Mesendoderm (in vitro differentiated cells): ENCODE data around the gene SLC2A5.
"Not testable (repeated sequence)": the region's sequence is repeated elsewhere in the genome, so short reads cannot be mapped to it uniquely, and the experiment has no call there.

ENCODE experiments used
- DNase-seq: peaks from one replicate; pipeline ENCODE4 v3.0.0; 2013
- H2AK5ac ChIP-seq: 2 replicates; pipeline ENCODE4 v1.6.1; 2013; ENCODE audit warnings: low read length, inconsistent platforms
- H2BK120ac ChIP-seq: 2 replicates; pipeline ENCODE4 v1.6.1; 2013; ENCODE audit warnings: low read depth, mild to moderate bottlenecking, low read length, moderate library complexity, mixed read lengths
- H2BK15ac ChIP-seq: replicated peaks from 2 replicates; pipeline ENCODE4 v1.6.1; 2013; ENCODE audit warnings: low read depth, mild to moderate bottlenecking, moderate library complexity
- H2BK5ac ChIP-seq: 2 replicates; pipeline ENCODE4 v1.6.1; 2013; ENCODE audit warnings: low read length, inconsistent platforms
- H3K18ac ChIP-seq: 2 replicates; pipeline ENCODE4 v1.6.1; 2013; ENCODE audit warnings: mild to moderate bottlenecking, low read length, mixed read lengths
- H3K23ac ChIP-seq: one replicate; pipeline ENCODE4 v1.6.1; 2013; ENCODE audit warnings: low read length
- H3K27ac ChIP-seq: 2 replicates; pipeline ENCODE4 v1.5.1; 2013; ENCODE audit warnings: low read depth, mild to moderate bottlenecking, inconsistent platforms, low read length, moderate library complexity
- H3K27me3 ChIP-seq: 2 replicates; pipeline ENCODE4 v1.6.1; 2013; ENCODE audit warnings: low read length, control low read depth, mild to moderate bottlenecking, inconsistent platforms; ENCODE audit not compliant: insufficient read depth, poor library complexity
- H3K36me3 ChIP-seq: 2 replicates; pipeline ENCODE4 v1.6.1; 2013; ENCODE audit warnings: low read length, inconsistent platforms; ENCODE audit not compliant: control insufficient read depth, insufficient read depth
- H3K4ac ChIP-seq: one replicate; pipeline ENCODE4 v1.6.1; 2013; ENCODE audit warnings: low read depth, mild to moderate bottlenecking, low read length, moderate library complexity
- H3K4me1 ChIP-seq: 2 replicates; pipeline ENCODE4 v1.6.1; 2013; ENCODE audit warnings: low read depth, low read length, inconsistent platforms; ENCODE audit not compliant: control insufficient read depth
- H3K4me2 ChIP-seq: 2 replicates; pipeline ENCODE4 v1.6.1; 2013; ENCODE audit warnings: low read length
- H3K4me3 ChIP-seq: 2 replicates; pipeline ENCODE4 v1.5.1; 2013; ENCODE audit warnings: mild to moderate bottlenecking, low read length
- H3K56ac ChIP-seq: one replicate; pipeline ENCODE4 v1.6.1; 2013; ENCODE audit warnings: low read length
- H3K79me1 ChIP-seq: 2 replicates; pipeline ENCODE4 v1.6.1; 2013; ENCODE audit warnings: low read length, inconsistent platforms
- H3K79me2 ChIP-seq: 2 replicates; pipeline ENCODE4 v1.6.1; 2013; ENCODE audit warnings: mild to moderate bottlenecking, low read length; ENCODE audit not compliant: control insufficient read depth, insufficient read depth
- H3K9ac ChIP-seq: 2 replicates; pipeline ENCODE4 v1.6.1; 2013; ENCODE audit warnings: low read length, inconsistent platforms
- H4K5ac ChIP-seq: one replicate; pipeline ENCODE4 v1.6.1; 2013; ENCODE audit warnings: low read length
- H4K8ac ChIP-seq: one replicate; pipeline ENCODE4 v1.6.1; 2013; ENCODE audit warnings: low read depth, mild to moderate bottlenecking, control low read depth, low read length, moderate library complexity
- WGBS: extraction: QIAGEN DNeasy Blood & Tissue Kit; methylation state at CpG from one replicate; pipeline ENCODE4 v1.1.7; 2013; ENCODE audit warnings: low lambda C conversion rate, missing lambda C conversion rate; ENCODE audit not compliant: insufficient coverage; ENCODE audit errors: extremely low coverage; 5-methylcytosine and 5-hydroxymethylcytosine counted together

SLC2A5 gene

DNA sequence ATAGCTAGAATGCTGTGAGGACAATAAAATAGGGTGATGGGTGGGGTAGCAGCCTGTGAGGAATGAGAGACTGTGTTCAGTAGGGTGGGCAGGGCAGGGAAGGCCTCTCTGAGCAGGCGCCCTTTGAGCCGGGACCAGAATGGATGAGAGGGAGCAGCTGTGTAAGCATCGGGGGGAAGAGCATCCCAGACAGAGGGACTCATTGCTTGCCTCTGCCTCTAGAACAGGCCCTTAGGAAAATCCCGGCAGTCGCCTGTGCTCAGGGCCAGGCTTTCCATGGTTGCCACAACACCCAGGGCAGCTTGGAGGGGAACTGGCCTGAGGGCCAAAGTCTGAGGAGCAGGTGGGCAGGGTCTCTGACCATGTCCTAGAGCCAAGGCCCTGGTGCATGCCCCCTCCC is 44.0 kb downstream of the SLC2A5 start:
- Histone ChIP-seq H3K79me2 (no peaks in the 10 kb centered on the region), H3K18ac (no peak overlapping the region), H3K9ac (no peak overlapping the region), H2BK120ac (no peak overlapping the region), H2AK5ac (no peak overlapping the region), H3K27me3 (no peaks in the 10 kb centered on the region), H3K56ac (no peak overlapping the region), H3K4me2 (no peak overlapping the region), H3K4me1 (no peaks in the 10 kb centered on the region), H4K5ac (no peak overlapping the region), H3K27ac (no peak overlapping the region), H4K8ac (no peak overlapping the region), H3K4ac (no peak overlapping the region), H3K79me1 (no peaks in the 10 kb centered on the region), H3K36me3 (no peaks in the 10 kb centered on the region), H2BK5ac (no peak overlapping the region), H2BK15ac (no peak overlapping the region), H3K4me3 (no peak overlapping the region), H3K23ac (no peak overlapping the region)
- no CpG with 5 or more reads among the region's 5 CpGs for WGBS
- no peak for DNase-seq

DNA sequence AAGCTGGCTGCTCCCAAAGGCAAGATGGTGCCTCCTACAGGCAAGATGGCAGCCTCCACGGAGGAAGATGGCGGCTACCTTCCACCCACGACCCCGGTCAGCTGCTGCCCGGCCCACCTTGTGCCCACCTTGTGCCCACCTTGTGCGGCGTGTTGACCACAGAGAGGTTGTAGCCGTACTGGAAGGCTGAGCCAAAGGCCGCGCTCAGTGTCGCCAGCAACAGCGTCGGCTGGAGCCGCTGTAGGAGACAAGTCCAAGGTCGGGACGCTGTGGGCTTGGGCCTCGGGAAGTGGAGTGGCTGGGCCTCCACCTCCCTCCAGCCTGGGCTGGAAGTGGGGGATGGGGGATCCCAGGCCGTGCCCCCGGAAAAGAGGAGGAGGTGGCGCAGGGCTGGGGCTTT is 44.6 kb downstream of the SLC2A5 start:
- Histone ChIP-seq H2BK5ac (no peak overlapping the region), H2AK5ac (no peak overlapping the region), H2BK15ac (no peak overlapping the region), H2BK120ac (no peak overlapping the region), H3K4ac (no peak overlapping the region), H3K4me2 (no peak overlapping the region), H3K9ac (no peak overlapping the region), H4K5ac (no peak overlapping the region), H3K4me1 (no peaks in the 10 kb centered on the region), H3K27me3 (no peaks in the 10 kb centered on the region), H4K8ac (no peak overlapping the region), H3K79me2 (no peaks in the 10 kb centered on the region), H3K4me3 (no peak overlapping the region), H3K23ac (no peak overlapping the region), H3K56ac (no peak overlapping the region), H3K79me1 (no peaks in the 10 kb centered on the region), H3K27ac (no peak overlapping the region), H3K18ac (no peak overlapping the region), H3K36me3 (no peaks in the 10 kb centered on the region)
- no CpG with 5 or more reads among the region's 20 CpGs for WGBS
- DNase-seq, result no peak

DNA sequence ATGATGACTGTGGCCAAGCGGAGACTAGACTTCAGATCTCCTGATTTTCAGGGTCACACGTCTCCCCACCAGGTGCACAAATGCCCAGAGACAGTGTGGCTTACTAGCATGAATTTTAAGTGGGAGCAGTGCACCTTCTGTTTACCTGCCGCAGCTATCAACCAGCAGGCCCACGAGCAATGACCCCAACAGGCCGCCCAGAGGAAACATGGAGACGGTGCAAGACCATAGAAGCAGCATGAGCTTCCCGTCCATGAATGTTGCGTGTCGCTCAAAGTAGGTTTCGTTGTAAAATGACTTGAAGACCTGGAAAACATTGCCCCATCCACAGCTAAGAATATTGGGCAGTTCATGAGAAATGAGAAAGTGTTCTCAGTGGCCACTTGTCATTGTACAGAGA is 46.7 kb downstream of the SLC2A5 start:
- no peak for DNase-seq
- H3K27ac ChIP-seq, result no peak overlapping the region
- no peak overlapping the region for H2AK5ac ChIP-seq
- H3K79me2 ChIP-seq, result no peaks in the 10 kb centered on the region
- H3K18ac ChIP-seq, result no peak overlapping the region
- H2BK120ac ChIP-seq, result no peak overlapping the region
- H3K27me3 ChIP-seq, result no peaks in the 10 kb centered on the region
- no peaks in the 10 kb centered on the region for H3K36me3 ChIP-seq
- no peak overlapping the region for H3K4ac ChIP-seq
- no peaks in the 10 kb centered on the region for H3K4me1 ChIP-seq
- H3K56ac ChIP-seq, result no peak overlapping the region
- no peak overlapping the region for H4K8ac ChIP-seq
- no peaks in the 10 kb centered on the region for H3K79me1 ChIP-seq
- WGBS, result no CpG with 5 or more reads among the region's 10 CpGs
- H3K4me3 ChIP-seq, result no peak overlapping the region
- no peak overlapping the region for H2BK15ac ChIP-seq
- no peak overlapping the region for H3K23ac ChIP-seq
- no peak overlapping the region for H3K4me2 ChIP-seq
- no peak overlapping the region for H4K5ac ChIP-seq
- no peak overlapping the region for H3K9ac ChIP-seq
- H2BK5ac ChIP-seq, result no peak overlapping the region

DNA sequence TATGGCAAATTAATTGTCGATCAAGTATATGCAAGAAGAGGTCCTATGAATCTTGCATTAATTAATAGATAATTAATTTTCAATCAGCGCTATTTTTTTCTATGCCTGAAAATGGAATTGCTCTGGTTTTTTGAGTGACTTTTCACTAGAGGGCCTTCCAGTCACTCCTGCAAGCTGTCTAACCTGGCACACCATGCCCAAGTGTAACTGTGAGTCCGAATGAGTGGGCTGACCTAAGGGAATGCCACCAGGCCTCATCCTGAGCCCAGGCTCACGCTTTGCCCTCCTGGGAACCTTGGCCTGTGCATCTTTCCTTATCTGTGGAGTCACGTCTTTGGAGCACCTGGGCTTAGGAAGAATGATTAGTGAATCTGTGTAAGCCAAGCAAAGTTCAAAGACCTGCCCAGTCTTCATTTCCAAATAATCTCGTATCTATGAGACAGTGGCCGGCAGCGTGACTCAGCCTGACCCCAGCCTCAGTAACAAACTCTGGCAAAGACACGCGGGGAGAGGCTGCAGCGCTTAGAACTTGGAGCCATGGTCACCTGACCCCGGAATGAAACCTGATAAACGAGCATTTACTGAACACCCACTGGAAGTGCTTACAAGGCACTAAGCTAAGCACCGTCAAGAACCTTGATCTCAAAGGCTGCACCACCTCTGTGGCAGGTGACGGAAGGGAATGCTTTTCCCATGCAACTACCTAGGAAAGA is 47.3 kb downstream of the SLC2A5 start:
- not testable (repeated sequence) for H3K18ac ChIP-seq

DNA sequence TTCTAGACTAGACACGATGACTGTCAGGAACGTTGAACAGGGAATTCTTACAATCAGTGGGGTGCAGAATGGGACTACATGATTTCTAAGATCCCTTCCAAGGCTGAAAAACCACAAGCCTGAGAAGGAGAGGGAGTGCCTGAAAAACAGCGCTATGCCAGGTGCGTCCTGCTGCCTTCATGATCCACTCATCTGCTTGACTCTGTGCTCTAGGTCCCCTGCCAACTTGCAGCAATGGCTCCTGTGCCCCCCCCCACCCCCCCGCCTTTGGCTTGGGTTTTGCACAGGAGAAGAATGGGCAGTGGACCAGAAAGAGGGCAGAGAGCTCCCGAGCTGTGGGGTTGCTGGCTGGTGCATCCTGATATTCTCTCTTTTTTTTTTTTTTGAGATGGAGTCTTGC is 49.1 kb downstream of the SLC2A5 start:
- H3K27me3 ChIP-seq, result no peaks in the 10 kb centered on the region
- no peak overlapping the region for H2AK5ac ChIP-seq
- H3K4me2 ChIP-seq, result no peak overlapping the region
- no peak overlapping the region for H3K56ac ChIP-seq
- no peak overlapping the region for H3K27ac ChIP-seq
- H3K23ac ChIP-seq, result no peak overlapping the region
- no peak overlapping the region for H3K4ac ChIP-seq
- no peak overlapping the region for H3K4me3 ChIP-seq
- H2BK5ac ChIP-seq, result no peak overlapping the region
- no peak overlapping the region for H2BK120ac ChIP-seq
- no peak overlapping the region for H4K5ac ChIP-seq
- H4K8ac ChIP-seq, result no peak overlapping the region
- no peaks in the 10 kb centered on the region for H3K79me2 ChIP-seq
- H3K79me1 ChIP-seq, result no peaks in the 10 kb centered on the region
- no peak overlapping the region for H3K9ac ChIP-seq
- no peak for DNase-seq
- no peak overlapping the region for H2BK15ac ChIP-seq
- no peaks in the 10 kb centered on the region for H3K4me1 ChIP-seq
- H3K36me3 ChIP-seq, result no peaks in the 10 kb centered on the region
- H3K18ac ChIP-seq, result no peak overlapping the region
- no CpG with 5 or more reads among the region's 6 CpGs for WGBS

More for the DNA sequence above, 47.3 kb downstream of the SLC2A5 start:
- H3K27me3 ChIP-seq, H3K9ac ChIP-seq, H3K27ac ChIP-seq, H2BK5ac ChIP-seq, H2BK15ac ChIP-seq, H4K5ac ChIP-seq, H2AK5ac ChIP-seq, H3K79me2 ChIP-seq, H3K23ac ChIP-seq, H3K4me1 ChIP-seq, H3K36me3 ChIP-seq, H3K4me3 ChIP-seq, H3K56ac ChIP-seq, H3K4me2 ChIP-seq, DNase-seq, H3K79me1 ChIP-seq, H3K4ac ChIP-seq, H2BK120ac ChIP-seq, H4K8ac ChIP-seq: not testable (repeated sequence)
- no CpG with 5 or more reads among the region's 15 CpGs for WGBS

DNA sequence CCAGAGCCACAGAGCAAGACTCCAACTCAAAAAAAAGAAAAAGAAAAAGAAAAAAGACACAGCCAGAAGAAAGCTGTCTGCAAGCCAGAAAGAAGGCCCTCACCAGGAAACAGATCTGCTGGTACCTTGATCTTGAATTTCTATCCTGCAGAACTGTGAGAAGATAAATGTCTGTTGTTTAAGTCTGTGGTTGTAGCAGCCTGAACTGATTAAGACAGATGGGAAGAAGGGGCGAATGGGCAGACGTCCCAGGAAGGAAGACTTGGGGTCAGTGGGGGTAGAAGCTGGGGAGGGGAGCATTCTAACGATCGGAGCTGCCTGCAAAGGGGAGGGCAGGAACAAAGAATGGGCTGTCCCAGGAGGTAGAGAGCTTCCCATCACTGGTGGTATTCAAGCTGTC is 49.5 kb downstream of the SLC2A5 start:
- no peaks in the 10 kb centered on the region for H3K79me2 ChIP-seq
- no peak overlapping the region for H3K9ac ChIP-seq
- H3K4me2 ChIP-seq, result no peak overlapping the region
- no peaks in the 10 kb centered on the region for H3K27me3 ChIP-seq
- no peak overlapping the region for H3K18ac ChIP-seq
- no peak for DNase-seq
- no peak overlapping the region for H2AK5ac ChIP-seq
- H3K4ac ChIP-seq, result no peak overlapping the region
- no peaks in the 10 kb centered on the region for H3K4me1 ChIP-seq
- H3K27ac ChIP-seq, result no peak overlapping the region
- H3K23ac ChIP-seq, result no peak overlapping the region
- H4K8ac ChIP-seq, result no peak overlapping the region
- H2BK15ac ChIP-seq, result no peak overlapping the region
- WGBS, result no CpG with 5 or more reads among the region's 4 CpGs
- H3K36me3 ChIP-seq, result no peaks in the 10 kb centered on the region
- no peak overlapping the region for H4K5ac ChIP-seq
- no peak overlapping the region for H2BK120ac ChIP-seq
- no peaks in the 10 kb centered on the region for H3K79me1 ChIP-seq
- H3K56ac ChIP-seq, result no peak overlapping the region
- H2BK5ac ChIP-seq, result no peak overlapping the region
- no peak overlapping the region for H3K4me3 ChIP-seq
